CD4-positive, alpha-beta T cell treated with Interleukin-21 for 1 hour (primary cell): Measurements from ENCODE around the gene HOXA4.

ENCODE experiments used
- DNase-seq: peaks from one replicate; pipeline ENCODE4 v3.0.0-alpha.2; 2020

The HOXA4 gene

GRCh38 chr7:27168265-27168947 is 37.8 kb upstream of the HOXA4 start:
- DNase-seq: no peak

GRCh38 chr7:27167916-27168264 is 37.3 kb upstream of the HOXA4 start:
- no peak for DNase-seq

- DNase-seq: no peak
Measured at GRCh38 chr7:27166531-27167505, 36.3 kb upstream of the HOXA4 start.

GRCh38 chr7:27165996-27166530 is 35.5 kb upstream of the HOXA4 start:
- DNase-seq: no peak

GRCh38 chr7:27165089-27165995 is 34.8 kb upstream of the HOXA4 start, which contains the start of gene HOXA9:
Gene HOXA9, minus strand, starts transcription at chr7:27165537. Its CDS starts 80 bp downstream, at chr7:27165457.
- peak; percentile 36 for DNase-seq

- DNase-seq: no peak
Measured at GRCh38 chr7:27164367-27165088, 34.0 kb upstream of the HOXA4 start.

- no peak for DNase-seq
Measured at GRCh38 chr7:27164045-27164366, 33.4 kb upstream of the HOXA4 start.

GRCh38 chr7:27163288-27164044 is 32.9 kb upstream of the HOXA4 start:
- DNase-seq: no peak

- no peak for DNase-seq
Measured at GRCh38 chr7:27162561-27163287, 32.2 kb upstream of the HOXA4 start.

GRCh38 chr7:27161721-27162560 is 31.4 kb upstream of the HOXA4 start:
- DNase-seq: no peak

- DNase-seq: no peak
Measured at GRCh38 chr7:27161214-27161720, 30.7 kb upstream of the HOXA4 start.

GRCh38 chr7:27160546-27161213 is 30.1 kb upstream of the HOXA4 start:
- DNase-seq: peak; percentile 85

GRCh38 chr7:27160145-27160545 is 29.6 kb upstream of the HOXA4 start:
- DNase-seq: no peak

GRCh38 chr7:27159266-27160144 is 28.9 kb upstream of the HOXA4 start:
- no peak for DNase-seq

- no peak for DNase-seq
Measured at GRCh38 chr7:27158436-27159265, 28.1 kb upstream of the HOXA4 start.

GRCh38 chr7:27157702-27158431 is 27.3 kb upstream of the HOXA4 start:
- DNase-seq: no peak
